ENCODE data around the gene SLC45A3.

The SLC45A3 gene

GRCh38 chr1:205662135-205662738, 18.1 kb downstream of the SLC45A3 start:
- TF ChIP-seq CTCF (IDR thresholded peaks at IDR 0.05; ENCODE audit: low read depth, low read length): no peak
- no peak for DNase-seq (ENCODE audit: extremely low read depth, low read depth)

- DNase-seq (ENCODE audit: extremely low read depth, low read depth): no peak
- no peak for TF ChIP-seq CTCF (IDR thresholded peaks at IDR 0.05; ENCODE audit: low read depth, low read length)
Measured at GRCh38 chr1:205661429-205662134, 18.7 kb downstream of the SLC45A3 start.

- no peak for TF ChIP-seq CTCF (IDR thresholded peaks at IDR 0.05; ENCODE audit: low read depth, low read length)
- no peak for DNase-seq (ENCODE audit: extremely low read depth, low read depth)
Measured at GRCh38 chr1:205660361-205660760, 19.9 kb downstream of the SLC45A3 start.

GRCh38 chr1:205658943-205659581, 21.2 kb downstream of the SLC45A3 start:
- TF ChIP-seq CTCF (IDR thresholded peaks at IDR 0.05; ENCODE audit: low read depth, low read length): peak; percentile 92

GRCh38 chr1:205656236-205656635, 24.1 kb downstream of the SLC45A3 start:
- no peak for DNase-seq (ENCODE audit: extremely low read depth, low read depth)
- no peak for TF ChIP-seq CTCF (IDR thresholded peaks at IDR 0.05; ENCODE audit: low read depth, low read length)

More at GRCh38 chr1:205658943-205659581, 21.2 kb downstream of the SLC45A3 start:
- DNase-seq (ENCODE audit: extremely low read depth, low read depth): no peak

- no peak for DNase-seq (ENCODE audit: extremely low read depth, low read depth)
- TF ChIP-seq CTCF (IDR thresholded peaks at IDR 0.05; ENCODE audit: low read depth, low read length): no peak
Measured at GRCh38 chr1:205652984-205653383, 27.3 kb downstream of the SLC45A3 start.

GRCh38 chr1:205650241-205650640, 30.1 kb downstream of the SLC45A3 start:
- TF ChIP-seq CTCF (IDR thresholded peaks at IDR 0.05; ENCODE audit: low read depth, low read length): no peak
- no peak for DNase-seq (ENCODE audit: extremely low read depth, low read depth)
